Brain microvascular endothelial cell (primary cell): ENCODE results near the gene SDR9C7.
"Not testable (repeated sequence)": the region's sequence is repeated elsewhere in the genome, so short reads cannot be mapped to it uniquely, and the experiment has no call there.

Experiments
- DNase-seq: peaks from one replicate; pipeline ENCODE4 v3.0.0-alpha.2; 2020
- H3K27ac ChIP-seq: fragments of 250-450 bp; sonication (Bioruptor Pico); 2 replicates; pipeline ENCODE4 v1.5.1; 2020; ENCODE audit warnings: mild to moderate bottlenecking, moderate library complexity
- H3K27me3 ChIP-seq: fragments of 250-450 bp; sonication (Bioruptor Pico); replicated peaks from 2 replicates; pipeline ENCODE4 v1.5.1; 2020; ENCODE audit warnings: mild to moderate bottlenecking
- H3K36me3 ChIP-seq: fragments of 250-450 bp; sonication (Bioruptor Pico); replicated peaks from 2 replicates; pipeline ENCODE4 v1.5.1; 2020; ENCODE audit warnings: mild to moderate bottlenecking
- H3K4me3 ChIP-seq: 2 replicates; pipeline ENCODE4 v1.5.1; 2011; ENCODE audit warnings: low read depth, mild to moderate bottlenecking, control low read depth, low read length, moderate library complexity
- in situ Hi-C: cut with HindIII; loops from 2 replicates; pipeline ENCODE4 v1.10.0; 2017; ENCODE audit warnings: low sequenced_read_pairs, low pct_ligation_motif_present
- TF ChIP-seq, protein P1 (sequence below): IDR thresholded peaks from 2 replicates; pipeline ENCODE4 v1.5.1; 2011; ENCODE audit warnings: low read depth, mild to moderate bottlenecking, moderate library complexity, low read length, control low read depth, inconsistent platforms; ENCODE audit errors: missing control alignments

SDR9C7 gene

GRCh38 chr12:56897844-56898361 lies 36.3 kb downstream of the SDR9C7 start:
- DNase-seq = no peak

GRCh38 chr12:56896082-56896481 lies 38.1 kb downstream of the SDR9C7 start:
- Histone ChIP-seq H3K36me3 (no peaks in the 10 kb centered on the region), H3K27me3 (no peaks in the 10 kb centered on the region), H3K4me3 (no peak overlapping the region), H3K27ac (no peak overlapping the region)
- TF ChIP-seq, protein P1, sequence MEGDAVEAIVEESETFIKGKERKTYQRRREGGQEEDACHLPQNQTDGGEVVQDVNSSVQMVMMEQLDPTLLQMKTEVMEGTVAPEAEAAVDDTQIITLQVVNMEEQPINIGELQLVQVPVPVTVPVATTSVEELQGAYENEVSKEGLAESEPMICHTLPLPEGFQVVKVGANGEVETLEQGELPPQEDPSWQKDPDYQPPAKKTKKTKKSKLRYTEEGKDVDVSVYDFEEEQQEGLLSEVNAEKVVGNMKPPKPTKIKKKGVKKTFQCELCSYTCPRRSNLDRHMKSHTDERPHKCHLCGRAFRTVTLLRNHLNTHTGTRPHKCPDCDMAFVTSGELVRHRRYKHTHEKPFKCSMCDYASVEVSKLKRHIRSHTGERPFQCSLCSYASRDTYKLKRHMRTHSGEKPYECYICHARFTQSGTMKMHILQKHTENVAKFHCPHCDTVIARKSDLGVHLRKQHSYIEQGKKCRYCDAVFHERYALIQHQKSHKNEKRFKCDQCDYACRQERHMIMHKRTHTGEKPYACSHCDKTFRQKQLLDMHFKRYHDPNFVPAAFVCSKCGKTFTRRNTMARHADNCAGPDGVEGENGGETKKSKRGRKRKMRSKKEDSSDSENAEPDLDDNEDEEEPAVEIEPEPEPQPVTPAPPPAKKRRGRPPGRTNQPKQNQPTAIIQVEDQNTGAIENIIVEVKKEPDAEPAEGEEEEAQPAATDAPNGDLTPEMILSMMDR = no peak
- no peak for DNase-seq
- in situ Hi-C loops = no loop called here

More at GRCh38 chr12:56897844-56898361, 36.3 kb downstream of the SDR9C7 start:
- H3K27me3 ChIP-seq = no peaks in the 10 kb centered on the region
- no peak overlapping the region for H3K4me3 ChIP-seq
- no peak overlapping the region for H3K27ac ChIP-seq
- no peaks in the 10 kb centered on the region for H3K36me3 ChIP-seq
- in situ Hi-C loops = no loop called here
- TF ChIP-seq, protein P1 = no peak

DNA sequence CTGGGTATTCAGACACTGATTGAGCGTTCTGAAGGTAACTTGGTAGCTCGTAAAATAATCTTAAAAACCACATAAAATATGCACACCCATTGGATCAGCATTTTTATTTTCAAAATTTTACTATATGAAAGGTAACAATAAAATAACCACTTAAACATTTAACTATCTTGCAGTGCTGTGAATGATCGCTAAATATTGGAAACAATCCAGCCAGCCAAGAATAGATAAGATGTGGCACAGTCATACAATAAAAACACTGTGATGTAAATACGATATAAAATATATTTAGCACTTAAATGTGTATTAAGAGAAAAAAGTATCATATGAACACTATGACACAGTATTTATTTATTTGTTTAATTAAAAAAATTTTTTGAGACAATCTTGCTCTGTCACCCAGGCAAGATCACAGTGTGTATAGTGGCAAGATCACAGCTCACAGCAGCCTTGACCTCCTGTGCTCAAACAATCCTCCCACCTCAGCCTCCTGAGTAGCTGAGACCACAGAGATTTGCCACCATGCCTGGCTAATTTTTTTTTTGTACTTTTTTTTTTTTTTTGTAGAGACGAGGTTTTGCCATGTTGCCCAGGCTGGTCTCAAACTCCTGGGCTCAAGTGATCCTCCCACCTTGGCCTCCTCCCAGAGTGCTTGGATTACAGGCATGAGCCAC lies 39.4 kb downstream of the SDR9C7 start:
- no peak for DNase-seq
- no peak overlapping the region for H3K27ac ChIP-seq
- no peak overlapping the region for H3K4me3 ChIP-seq
- TF ChIP-seq, protein P1 = no peak
- no peaks in the 10 kb centered on the region for H3K36me3 ChIP-seq
- in situ Hi-C loops = no loop called here
- no peaks in the 10 kb centered on the region for H3K27me3 ChIP-seq

DNA sequence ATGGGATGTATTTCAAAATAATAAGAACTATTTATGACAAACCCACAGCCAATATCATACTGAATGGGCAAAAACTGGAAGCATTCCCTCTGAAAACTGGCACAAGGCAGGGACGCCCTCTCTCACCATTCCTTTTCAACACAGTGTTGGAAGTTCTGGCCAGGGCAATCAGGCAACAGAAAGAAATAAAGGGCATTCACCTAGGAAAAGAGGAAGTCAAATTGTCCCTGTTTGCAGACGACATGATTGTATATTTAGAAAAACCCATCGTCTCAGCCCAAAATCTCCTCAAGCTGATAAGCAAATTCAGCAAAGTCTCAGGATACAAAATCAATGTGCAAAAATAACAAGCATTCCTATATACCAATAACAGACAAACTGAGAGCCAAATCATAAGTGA lies 42.3 kb downstream of the SDR9C7 start:
- DNase-seq, H3K27me3 ChIP-seq, H3K36me3 ChIP-seq, H3K4me3 ChIP-seq, in situ Hi-C loops, H3K27ac ChIP-seq: not testable (repeated sequence)

DNA sequence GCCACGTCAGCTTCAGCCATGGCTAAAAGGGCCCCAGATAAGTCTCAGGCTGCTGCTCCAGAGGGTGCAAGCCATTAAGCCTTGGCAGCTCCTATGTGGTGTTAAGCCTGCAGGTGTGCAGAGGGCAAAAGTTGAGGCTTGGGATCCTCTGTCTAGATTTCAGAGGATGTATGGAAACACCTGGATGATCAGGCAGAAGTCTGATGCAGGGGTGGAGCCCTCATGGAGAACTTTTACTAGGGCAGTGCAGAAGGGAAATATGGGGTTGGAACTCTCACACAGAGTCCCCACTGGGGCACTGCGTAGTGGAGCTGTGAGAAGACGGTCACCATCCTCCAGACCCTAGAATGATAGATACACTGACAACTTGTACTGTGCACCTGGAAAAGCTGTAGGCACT lies 47.9 kb downstream of the SDR9C7 start:
- DNase-seq = no peak
- no peaks in the 10 kb centered on the region for H3K36me3 ChIP-seq
- TF ChIP-seq, protein P1 = no peak
- H3K27ac ChIP-seq = no peak overlapping the region
- no peak overlapping the region for H3K4me3 ChIP-seq
- H3K27me3 ChIP-seq = no peaks in the 10 kb centered on the region
- in situ Hi-C loops = no loop called here

DNA sequence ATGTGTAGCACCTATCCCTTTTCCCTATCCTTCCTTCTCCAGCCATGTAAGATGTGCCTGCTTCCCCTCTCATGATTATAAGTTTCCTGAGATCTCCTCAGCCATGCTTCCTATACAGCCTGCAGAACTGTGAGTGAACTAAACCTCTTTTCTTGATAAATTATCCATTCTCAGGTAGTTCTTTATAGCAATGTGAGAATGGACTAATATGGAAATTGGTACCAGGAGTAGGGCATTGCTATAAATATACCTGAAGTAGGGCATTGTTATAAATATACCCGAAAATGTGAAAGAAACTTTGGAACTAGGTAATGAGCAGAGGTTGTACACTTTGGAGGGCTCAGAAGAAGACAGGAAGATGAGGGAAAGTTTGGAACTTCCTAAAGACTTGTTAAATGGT lies 48.9 kb downstream of the SDR9C7 start:
- TF ChIP-seq, protein P1 = no peak
- DNase-seq = no peak

More for the DNA sequence above, 48.9 kb downstream of the SDR9C7 start:
- Histone ChIP-seq H3K27me3 (no peaks in the 10 kb centered on the region), H3K27ac (no peak overlapping the region), H3K4me3 (no peak overlapping the region), H3K36me3 (no peaks in the 10 kb centered on the region)
- in situ Hi-C loops = no loop called here
